HG02840 (cell line): ENCODE results near the gene TEDC1.

Experiments used
- ATAC-seq: cut with Tn5 transposase; IDR thresholded peaks from one replicate; pipeline ENCODE4 v1.9.1; 2021; ENCODE audit warnings: mild to moderate bottlenecking, moderate library complexity, moderate number of reproducible peaks; ENCODE audit not compliant: unreplicated experiment, low FRiP score

The TEDC1 gene, protein sequence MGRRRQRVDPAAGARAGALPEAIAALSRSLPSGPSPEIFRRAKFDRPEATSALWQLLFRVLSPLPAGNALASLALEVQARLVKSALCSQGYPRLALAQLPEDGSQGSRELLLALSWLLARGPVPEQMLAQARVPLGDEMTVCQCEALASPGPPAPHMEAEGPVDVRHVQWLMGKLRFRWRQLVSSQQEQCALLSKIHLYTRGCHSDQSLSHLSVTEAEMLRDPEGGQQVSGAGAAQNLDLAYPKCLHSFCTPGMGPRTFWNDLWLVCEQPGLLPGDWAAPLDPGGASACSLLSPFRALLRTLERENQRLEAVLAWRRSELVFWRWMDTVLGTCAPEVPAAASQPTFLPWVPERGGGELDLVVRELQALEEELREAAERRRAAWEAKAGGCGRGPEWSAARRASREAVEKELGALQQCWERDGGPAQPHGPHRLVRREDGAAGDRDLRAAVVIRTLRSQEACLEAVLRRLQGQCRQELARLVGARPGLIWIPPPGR

DNA sequence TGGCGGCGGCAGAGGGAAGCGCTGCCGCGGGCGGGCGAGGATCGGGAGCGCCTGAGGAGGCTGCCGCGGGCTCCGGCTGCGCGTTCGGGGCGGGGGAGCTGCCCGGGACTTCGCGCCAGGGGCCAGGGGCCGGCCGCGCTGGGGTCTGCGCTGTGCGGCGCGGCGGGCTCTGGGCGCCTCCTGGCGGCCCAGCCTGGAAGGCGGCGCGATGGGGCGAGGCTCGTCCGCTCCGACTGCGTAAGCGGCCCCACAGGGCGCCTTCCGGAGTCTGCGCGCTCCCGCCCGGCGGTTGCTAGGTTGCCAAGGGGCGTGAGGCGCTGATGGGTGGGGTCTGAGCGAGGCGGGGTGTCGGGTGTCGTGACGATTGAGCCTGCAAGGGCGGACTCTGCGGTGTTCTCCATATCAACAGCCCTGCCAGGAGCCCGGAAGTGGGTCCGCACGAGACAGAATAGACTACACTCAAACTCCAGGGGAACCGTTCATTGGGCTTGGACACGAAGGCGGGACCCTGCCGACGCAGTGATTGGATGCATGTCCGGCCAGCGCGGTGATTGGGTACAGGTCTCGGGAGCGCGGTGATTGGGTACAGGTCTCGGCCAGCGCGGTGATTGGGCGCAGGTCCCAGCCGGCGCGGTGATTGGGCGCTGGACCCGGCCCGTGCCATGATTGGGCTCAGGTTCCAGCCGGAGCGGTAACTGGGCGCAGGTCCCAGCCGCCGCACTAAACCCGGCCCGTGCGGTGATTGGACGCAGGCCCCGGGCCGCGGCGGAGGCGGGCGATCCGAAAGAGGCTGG, at the start of gene TEDC1:
TEDC1 (plus strand) TSS at position 675 of the 794 bp plus-strand sequence. CDS start 130 bp downstream, outside the sequence.
- ATAC-seq, result peak; percentile 76

DNA sequence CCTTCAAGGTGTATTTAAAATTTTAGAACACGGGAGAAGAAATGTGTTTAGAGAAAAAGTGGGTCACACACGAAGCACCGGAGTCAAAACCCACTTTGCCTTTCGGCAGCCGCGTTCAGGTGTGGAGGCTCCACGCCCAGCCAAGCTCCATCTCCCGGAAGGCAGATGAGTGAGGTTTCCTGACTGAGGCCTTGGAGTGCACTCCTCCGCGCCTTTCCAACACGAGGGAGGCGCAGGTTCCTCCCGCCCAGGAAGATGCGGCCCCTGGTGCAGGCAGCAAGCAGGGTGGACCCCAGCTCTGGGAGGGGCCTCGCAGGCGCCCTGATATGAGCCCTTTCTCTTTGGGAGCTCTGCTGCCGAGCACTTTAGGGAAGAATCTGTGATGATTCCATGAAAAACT, 48.9 kb upstream of the TEDC1 start:
- no peak for ATAC-seq

DNA sequence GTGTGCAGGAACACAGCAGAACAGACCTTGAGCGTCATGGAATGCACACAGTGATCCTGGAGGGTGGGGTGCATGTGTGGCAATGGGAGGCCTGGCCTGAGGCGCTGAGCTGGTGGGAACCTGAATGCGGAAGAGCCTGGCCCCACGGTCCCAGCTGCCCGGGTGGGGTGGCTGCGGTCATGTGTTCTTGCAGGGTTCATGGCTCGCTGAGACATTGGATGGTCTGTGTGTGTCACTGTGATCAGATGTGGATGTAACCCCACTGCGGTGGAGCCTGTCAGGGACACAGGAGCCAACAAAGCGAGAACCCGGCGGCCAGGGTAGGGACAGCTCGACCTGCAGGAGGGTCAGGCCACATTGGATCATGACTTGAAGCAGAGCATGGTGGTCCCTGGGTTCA, 48.2 kb upstream of the TEDC1 start:
- no peak for ATAC-seq

DNA sequence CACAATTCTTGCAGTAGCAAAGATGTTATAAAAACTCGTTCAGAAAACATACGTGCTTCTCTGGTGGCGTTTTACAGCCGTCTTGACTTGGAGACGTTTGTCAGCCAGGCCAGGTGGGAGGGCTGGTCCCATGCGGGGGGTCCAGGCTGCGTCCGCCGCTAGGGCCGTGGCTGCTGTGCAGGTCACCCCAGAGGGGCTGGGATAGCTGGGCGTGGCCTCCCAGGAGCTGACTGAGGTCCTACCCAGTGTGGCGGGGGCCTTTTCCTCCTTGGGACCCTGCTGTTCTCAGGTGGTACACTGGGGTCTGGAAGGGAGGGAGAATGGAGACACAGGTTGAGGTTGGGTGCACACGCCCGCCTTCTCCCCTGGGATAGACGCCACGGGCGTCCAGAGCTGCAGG, 46.2 kb upstream of the TEDC1 start:
- no peak for ATAC-seq

DNA sequence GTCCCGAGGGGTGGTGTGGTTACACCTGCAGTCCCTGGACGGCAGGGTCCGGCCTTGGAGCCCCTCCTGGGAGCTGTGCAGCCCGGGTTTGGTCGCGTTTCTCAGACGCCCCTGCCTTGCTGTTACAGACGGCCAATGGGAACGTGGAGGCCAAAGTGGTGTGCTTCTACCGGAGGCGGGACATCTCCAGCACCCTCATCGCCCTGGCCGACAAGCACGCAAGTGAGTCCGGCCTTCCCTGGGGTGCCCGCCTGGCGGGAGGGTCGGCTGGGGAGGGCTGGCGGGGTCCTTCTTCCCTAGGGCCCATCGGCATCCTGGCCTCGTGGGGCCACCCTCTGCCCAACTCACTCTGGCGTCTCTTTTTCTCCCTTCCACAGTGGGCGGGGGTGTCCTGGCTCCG, 45.8 kb upstream of the TEDC1 start:
- no peak for ATAC-seq

DNA sequence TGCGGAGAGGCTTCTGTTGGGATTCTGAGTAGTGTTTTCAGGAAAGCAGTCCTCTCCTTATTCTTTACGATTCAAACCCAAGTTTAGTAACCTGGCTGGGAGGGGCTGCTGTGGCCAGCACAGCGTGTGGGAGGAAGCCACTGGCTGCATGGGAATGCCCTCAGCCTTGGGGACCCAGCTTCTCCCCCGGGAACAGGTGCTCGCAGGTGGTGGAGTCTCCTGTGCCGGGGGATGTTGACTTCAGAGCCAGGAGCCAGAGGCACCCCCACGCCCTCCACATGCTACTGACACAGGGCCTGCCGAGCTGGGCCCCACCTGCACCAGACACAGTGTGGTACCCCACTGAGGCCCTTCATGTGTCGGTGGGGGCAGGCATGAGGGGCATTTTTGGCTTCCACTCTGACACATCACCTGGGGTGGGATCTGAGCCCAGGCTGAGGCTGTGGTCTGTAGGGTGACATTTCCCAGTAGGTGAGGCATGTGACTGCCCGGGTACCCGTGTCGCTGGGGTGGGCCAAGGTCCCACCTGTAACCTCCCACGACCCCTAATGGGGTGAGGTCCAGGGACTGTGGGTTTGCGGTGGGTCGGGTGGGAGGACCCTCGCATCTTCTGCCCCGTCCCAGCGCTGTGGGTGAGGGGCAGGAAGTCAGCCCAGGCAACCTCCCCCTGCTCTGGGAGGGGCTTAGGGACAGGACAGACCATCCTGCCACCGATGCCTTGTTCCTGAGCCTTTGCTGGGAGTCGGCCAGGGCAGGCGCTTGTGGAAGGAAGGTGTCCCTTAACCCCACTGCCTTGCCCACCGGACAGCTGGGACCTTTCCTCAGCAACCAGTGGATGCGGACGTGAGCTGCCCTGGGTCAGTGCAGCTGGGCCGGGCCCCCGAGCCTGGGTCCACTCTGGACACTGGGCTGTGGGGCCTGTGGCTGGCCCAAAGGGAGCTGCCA, 44.9 kb upstream of the TEDC1 start:
- no peak for ATAC-seq

DNA sequence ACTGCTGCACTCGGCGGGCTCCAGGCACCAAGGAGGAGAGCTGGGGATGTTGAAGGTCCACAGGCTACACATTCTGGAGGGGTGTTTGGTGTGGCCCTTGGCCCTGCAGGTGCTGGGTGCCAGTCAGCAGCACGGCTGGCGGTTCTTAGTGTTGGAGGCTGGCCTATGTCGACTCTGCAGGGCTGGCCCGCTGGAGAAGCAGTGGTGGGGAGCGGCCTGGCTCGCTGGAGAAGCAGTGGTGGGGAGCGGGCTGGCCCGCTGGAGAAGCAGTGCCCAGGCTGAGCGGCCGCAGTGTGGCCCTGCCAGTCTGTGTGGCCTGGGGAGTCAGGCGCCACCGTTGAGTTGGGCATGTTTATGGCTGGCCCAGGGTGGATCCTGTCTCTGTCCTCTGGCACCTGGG, 44.1 kb upstream of the TEDC1 start:
- ATAC-seq, result no peak

DNA sequence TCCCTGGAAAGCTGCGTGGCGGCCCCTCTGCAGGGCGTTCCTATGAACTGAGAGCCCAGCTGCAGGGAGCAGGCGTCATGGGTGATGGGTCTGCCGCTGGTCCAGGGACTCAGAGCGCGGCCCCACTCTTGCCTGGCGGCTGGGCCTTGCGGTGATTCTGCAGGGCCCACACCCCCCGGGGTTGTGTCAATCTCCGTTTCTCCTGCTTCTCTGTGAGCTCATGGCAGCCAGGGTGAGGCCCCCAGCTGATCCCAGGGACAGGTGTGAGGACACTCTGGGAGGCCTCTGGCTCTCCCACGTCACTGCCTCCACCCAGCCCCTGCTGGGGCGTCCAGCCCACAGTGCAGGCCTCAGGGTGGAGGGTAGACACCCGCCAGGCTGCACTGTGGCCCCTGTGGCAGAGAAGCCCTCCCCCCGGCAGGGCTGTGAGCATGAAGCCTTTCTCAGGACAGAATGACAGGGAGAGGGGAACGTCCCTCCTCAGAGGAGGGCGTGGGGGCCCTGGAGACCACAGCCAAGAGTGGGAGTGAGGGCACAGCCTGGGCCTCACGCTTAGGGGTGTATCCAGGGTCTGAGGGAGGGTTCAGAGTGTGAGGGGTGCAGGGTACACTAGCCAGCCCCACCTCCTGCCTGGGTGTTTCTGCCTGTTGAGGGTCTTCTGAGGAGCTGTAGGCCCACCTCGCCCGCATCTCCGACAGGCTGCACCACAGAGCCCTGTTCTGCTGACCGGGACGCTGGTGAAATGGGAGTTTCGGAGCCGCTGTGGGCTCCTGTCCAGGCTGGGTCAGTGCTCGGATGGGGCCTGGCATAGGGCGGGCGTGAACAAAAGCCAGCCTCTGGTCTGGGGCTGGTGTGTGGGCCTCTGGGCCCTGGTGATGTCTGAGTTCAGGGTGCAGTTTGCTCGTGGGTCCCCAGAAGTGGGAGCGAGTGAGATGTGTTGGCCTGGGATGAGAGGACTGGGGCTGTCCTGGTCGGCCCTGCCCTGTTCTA, 43.1 kb upstream of the TEDC1 start:
- ATAC-seq, result no peak

DNA sequence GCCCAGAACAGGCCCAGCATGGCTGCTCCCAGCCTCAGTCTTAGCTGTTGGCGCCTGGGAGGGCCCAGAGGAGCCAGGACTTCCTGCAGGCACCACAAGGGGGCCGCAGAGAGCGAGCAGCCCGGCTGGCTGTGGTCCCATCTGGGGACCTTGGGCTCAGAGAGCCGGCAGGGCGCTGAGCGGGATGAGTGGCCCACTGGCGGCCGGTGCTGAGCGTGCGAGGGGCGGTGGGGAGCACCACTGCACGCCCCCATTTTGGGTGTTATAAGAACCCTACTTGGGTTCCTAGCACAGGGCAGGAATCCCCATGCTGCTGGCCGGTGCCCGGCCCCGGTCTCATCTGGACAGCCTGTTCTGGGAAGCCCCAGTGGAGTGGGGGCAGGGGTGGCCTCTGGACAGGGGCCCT, 42.3 kb upstream of the TEDC1 start:
- ATAC-seq, result no peak

DNA sequence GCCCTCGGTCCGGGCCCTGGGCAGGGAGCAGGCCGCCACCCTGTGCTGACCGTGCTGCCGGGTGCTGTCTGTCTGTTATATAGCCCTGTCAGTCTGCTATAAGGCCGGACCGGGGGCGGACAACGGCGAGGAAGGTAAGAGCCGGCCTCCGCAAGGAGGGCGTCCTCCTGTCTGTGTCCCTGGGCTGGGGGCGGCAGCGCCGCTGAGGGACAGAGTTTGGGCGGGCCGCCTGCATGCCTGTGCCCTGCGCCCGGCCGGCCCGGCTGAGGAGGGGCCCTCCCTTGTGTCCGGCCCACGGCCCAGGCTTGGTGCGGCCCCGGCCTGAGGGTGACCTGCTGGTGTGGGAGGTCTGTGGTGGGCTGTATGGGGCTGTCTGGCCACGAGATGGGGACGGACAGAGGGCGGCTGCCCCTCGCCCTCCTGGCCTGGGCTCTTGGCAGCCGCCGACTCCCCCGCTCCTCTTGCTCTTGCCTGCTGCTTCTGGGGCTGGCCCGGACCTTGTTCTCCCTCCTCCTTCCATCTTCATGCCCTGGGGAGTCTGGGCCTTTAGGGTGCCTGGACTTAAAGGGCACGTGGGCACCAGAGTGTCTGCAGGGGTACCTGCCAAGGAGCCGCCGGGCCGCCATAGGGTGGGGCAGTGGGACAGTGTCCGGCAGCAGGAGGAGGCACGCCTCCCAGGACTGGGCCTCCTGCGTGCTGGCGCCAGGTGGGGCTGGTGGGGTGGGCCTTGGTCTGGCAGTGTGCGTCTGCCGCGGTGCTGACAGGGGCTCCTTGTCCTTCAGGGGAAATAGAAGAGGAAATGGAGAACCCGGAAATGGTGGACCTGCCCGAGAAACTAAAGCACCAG, 41.5 kb upstream of the TEDC1 start:
- no peak for ATAC-seq

DNA sequence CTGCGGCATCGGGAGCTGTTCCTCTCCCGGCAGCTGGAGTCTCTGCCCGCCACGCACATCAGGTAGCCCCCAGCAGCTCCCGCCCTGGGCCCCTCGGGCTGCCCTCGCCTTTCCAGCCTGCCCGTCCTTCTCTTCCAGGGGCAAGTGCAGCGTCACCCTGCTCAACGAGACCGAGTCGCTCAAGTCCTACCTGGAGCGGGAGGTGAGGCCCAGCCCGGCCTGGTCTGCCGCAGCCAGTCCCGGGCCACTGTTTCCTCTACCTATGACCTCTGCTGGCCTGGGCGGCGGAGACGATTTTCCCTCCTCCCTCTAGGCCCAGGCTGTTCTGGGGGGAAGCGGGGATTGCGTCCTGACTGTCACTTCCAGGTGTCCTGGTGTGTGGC, 40.9 kb upstream of the TEDC1 start:
- no peak for ATAC-seq

DNA sequence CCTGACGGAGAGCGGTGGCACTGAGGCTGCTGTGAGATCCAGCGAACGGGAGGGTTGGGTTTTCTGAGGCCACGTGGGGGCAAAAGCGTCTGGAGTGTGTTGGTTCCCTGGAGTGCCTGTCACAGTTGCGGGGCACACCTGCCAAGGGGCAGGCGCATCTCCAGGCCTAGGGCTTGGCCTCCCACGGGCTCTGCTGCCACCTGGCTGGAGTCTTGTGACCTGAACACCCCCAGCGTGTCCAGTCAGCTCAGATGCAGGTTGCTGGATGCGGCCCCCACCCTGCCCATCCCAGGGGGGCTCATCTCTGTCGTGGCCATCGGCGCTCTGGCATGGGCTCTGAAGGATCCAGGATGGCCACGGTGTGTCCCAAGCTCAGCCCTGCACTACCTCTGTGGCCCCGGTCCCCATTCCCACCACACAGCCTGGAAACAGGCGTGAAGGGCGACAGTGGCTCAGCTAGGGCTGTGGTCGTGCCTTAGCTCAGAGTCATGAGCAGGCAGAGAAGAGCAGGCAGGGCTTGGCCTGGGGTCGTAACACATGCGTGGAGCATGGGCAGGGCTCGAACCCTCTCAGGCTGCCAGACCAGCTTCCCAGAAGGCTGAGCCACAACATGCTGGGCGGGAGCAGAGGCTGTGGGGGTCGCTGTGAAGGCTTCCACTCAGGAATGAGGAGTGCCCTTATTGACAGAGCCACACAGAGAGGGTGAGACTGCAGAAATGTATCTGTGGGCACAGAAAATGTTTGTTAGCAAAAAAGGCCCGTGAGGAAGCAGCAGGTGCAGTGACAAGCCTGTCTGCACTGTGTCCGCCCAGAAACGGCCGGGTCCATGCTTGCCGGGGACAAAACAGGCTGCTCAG, 40.0 kb upstream of the TEDC1 start:
- ATAC-seq, result no peak

DNA sequence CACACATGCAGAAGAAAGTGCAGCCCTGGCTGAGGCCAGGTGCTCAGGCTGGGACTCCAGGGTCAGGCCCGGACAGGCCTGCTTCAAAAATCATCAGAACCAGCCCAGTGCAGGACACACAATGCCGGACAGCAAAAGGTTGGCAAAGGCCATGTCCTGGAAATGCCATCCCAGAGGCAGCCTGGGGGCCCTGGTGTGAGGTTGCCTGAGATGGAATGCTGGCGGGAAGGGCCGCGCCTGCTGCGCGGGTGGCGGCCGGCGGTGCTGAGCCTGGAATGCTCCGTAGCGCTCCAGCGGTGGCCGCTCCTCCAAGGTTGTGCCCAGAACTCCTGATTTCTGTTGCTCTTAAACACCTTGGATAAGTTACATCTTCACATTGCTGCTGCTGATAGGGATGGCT, 38.1 kb upstream of the TEDC1 start:
- no peak for ATAC-seq

DNA sequence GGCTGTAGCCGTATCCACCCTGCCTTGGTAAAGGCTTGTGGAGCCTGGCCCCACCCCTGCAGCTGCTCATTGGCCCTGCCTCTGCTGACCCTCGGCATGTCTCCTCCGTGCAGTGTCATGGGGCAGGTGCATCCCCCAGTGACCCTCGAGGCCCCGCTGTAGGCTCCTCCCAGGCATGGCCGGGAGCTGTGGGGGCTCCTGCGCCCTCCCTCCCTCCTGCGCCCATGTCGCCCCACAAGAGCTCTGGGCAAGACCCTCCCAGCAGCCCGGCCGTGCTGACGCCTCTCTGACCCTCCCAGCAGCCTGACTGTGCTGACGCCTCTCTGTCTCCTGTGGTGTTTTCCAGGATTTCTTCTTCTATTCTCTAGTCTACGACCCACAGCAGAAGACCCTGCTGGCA, 37.2 kb upstream of the TEDC1 start:
- no peak for ATAC-seq

DNA sequence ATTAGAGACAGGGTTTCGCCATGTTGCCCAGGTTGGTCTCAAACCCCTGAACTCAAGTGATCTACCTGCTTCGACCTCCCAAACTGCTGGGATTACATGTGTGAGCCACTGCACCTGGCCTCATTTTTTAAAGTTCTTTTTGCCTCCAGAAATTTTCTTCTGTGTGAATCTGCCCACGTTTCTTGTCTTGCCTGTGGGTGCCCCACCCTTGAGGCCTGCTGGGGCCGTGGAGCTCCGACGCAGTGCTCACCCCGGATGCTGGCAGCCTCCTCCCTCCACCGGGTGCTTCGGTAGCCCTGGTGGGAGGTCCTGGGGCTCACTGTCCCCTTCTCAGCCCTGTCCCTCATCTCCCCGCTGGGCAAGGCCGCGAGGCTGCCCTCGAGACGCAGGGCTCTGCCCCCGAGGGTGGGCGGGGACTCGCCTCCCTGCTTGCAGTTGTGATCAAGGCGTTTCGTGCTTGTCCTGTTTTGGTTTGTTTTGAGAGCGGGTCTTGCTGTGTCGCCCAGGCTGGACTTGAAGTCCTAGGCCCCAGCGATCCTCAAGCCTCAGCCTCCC, 35.9 kb upstream of the TEDC1 start:
- ATAC-seq, result no peak

DNA sequence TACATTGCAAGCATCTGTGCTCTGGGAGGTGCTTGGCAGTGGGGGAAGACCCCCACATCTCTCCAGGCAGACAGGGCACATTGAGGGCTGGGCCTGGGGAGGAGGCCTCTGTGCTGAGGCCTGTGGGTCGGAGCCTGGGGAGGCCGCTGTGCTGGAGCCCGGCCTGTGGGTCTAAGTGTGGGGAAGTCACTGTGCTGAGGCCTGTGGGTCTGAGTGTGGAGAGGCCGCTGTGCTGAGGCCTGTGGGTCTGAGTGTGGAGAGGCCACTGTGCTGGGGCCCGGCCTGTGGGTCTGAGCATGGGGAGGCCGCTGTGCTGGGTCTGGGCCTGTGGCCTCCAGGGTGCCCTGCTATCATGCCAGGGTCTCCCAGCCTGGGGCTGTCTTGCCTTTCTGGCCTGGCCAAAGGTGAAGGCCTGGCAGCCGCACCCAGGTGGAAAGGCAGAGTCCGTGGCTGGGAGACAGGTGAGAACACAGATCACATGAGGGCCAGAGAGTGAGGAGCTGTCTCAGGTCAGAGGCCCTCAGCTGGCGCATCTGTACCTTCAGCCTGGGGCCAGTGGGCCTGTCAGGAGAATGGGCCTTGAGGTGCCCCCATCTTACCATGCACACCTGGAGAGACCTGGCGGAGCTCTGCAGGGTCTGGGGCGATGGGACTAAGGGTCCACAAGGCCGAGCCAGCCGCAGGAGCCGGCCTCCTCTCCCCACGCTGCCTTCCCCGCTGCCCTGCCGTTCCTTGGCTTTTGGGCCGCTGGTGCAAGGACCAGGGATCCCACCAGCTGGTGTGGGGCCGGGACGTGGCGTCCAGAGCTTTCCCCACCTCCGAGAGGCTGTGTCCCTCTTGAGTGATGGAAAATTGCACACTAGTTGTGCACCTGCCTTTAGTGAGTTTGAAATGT, 35.0 kb upstream of the TEDC1 start:
- ATAC-seq, result no peak
